Lower leg skin (tissue), 4 donors: Measurements from ENCODE around the gene NECTIN4. TPM values are rescaled to one million over a fixed set of nuclear protein-coding genes. Genes with fewer than 3 reads are reported as not detected.
"Not testable (repeated sequence)": the region's sequence is repeated elsewhere in the genome, so short reads cannot be mapped to it uniquely, and the experiment has no call there.

Source experiments
- DNase-seq, 2 donors: peaks; one replicate each; pipeline ENCODE4 v3.0.0-alpha.2; 2019; ENCODE audit warnings: low spot score in 2 of 2
- H3K4me3 ChIP-seq: fragments of 200-600 bp; sonication (generic); 2 replicates; pipeline ENCODE4 v1.5.1; 2017; ENCODE audit warnings: mild to moderate bottlenecking, low read depth; ENCODE audit not compliant: poor library complexity, severe bottlenecking
- POLR2A ChIP-seq, 2 donors: fragments of 450-650 bp; IDR thresholded peaks; one replicate each; pipeline ENCODE4 v1.6.1; 2016 to 2017; ENCODE audit warnings: antibody characterized with exemption in 2 of 2, mild to moderate bottlenecking in 1 of 2, moderate library complexity in 1 of 2
- WGBS, 2 donors: methylation state at CpG; one replicate each; pipeline ENCODE4 v1.1.5; 2018; 5-methylcytosine and 5-hydroxymethylcytosine counted together
- intact Hi-C: fragments of 100-400 bp; cut with DNase I; formaldehyde crosslinking; loops from one replicate; pipeline ENCODE4 v1.15.0; 2023; ENCODE audit warnings: low total_unique reads
- total RNA-seq, 4 donors: library from RNA; depleted of rRNA; stranded (reverse); fragments of >200 nt; gene quantifications; one replicate each; pipeline ENCODE4 v1.1.0, GENCODE V29; 2016
- TF ChIP-seq, protein P1 (sequence below), 3 donors: fragments of 450-650 bp; IDR thresholded peaks; one replicate each; pipeline ENCODE4 v1.5.1; 2016; ENCODE audit warnings: antibody characterized with exemption in 3 of 3, mild to moderate bottlenecking in 3 of 3, moderate library complexity in 2 of 3

The NECTIN4 gene
- total RNA-seq, 4 donors from 2014 or later, result 176 to 239 (median 208) TPM

DNA sequence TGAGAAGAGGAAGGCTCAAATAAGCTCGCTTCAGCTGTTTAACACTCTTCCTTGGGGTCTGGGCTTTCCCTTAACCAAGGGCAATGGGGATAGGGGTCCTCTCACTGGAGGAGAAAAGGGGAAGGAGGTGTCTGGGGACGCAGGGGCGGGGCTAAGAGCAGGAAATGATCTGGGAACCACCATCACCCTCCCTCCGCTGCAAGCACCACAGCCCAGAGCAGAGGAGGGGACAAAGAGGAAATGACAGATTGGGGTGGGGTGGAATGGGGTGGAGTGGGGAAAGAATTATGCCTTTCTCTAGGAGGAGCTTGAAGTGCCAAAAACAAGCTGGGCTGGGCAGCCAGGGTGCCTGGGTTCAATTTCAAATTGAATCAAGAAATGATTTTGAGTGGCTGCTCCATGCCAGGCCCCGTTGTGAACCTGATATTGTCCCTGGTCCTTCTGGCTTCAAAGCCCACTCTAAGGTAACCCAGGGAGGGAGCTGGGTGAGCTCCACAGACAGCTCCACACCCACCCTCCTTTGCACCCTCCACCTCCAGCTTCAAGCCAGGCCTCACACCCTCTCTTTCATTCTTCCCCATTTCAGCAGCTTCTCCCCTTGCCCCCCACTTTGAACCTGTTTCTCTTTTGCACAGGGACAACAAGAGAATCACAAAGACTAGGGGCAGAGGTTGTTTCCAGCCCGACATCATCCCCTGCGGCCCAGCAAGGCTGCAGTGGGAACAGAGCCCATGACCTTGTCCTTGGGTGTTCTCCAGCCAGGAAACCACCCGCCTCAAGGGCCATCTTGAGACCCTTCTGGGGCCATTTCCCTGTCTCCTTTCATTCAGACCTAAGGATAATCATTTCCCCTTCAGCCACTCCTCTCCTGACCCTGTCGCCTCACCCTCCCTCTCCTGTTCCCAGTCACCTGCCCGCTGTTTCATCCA, 20.8 kb downstream of the NECTIN4 start:
- intact Hi-C loops, result no loop called here
- no peak for TF ChIP-seq POLR2A (IDR thresholded peaks at IDR 0.05)
- TF ChIP-seq, protein P1, sequence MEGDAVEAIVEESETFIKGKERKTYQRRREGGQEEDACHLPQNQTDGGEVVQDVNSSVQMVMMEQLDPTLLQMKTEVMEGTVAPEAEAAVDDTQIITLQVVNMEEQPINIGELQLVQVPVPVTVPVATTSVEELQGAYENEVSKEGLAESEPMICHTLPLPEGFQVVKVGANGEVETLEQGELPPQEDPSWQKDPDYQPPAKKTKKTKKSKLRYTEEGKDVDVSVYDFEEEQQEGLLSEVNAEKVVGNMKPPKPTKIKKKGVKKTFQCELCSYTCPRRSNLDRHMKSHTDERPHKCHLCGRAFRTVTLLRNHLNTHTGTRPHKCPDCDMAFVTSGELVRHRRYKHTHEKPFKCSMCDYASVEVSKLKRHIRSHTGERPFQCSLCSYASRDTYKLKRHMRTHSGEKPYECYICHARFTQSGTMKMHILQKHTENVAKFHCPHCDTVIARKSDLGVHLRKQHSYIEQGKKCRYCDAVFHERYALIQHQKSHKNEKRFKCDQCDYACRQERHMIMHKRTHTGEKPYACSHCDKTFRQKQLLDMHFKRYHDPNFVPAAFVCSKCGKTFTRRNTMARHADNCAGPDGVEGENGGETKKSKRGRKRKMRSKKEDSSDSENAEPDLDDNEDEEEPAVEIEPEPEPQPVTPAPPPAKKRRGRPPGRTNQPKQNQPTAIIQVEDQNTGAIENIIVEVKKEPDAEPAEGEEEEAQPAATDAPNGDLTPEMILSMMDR (IDR thresholded peaks at IDR 0.05), result no peak

GRCh38 chr1:161066694-161067093, 22.7 kb downstream of the NECTIN4 start:
- H3K4me3 ChIP-seq, result no peak overlapping the region
- TF ChIP-seq POLR2A (IDR thresholded peaks at IDR 0.05), result no peak
- TF ChIP-seq, protein P1 (IDR thresholded peaks at IDR 0.05), result no peak
- intact Hi-C loops, result no loop called here
- WGBS, 2 donors, result 58 to 67% methylated on average over 3 of the region's 3 CpGs
- no peak for DNase-seq

More for the DNA sequence above, 20.8 kb downstream of the NECTIN4 start:
- H3K4me3 ChIP-seq, result peak overlapping the region; percentile 8
- WGBS, 2 donors, result 58 to 67% methylated on average over 10 of the region's 10 CpGs
- DNase-seq, result peak in 1 of 2 donors; percentile 89

DNA sequence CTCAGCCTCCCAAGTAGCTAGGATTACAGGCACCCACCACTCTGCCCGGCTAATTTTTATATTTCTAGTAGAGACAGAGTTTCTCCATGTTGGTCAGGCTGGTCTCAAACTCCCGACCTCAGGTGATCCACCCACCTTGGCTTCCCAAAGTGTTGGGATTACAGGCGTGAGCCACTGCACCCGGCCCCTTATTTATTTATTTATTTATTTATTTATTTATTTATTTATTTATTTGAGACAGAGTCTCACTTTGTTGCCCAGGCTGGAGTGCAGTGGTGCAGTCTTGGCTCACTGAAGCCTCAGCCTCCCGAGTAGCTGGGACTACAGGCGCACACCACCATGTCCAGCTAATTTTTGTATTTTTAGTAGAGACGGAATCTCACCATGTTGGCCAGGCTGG, 23.7 kb downstream of the NECTIN4 start:
- DNase-seq, H3K4me3 ChIP-seq, intact Hi-C loops: not testable (repeated sequence)
- 89 to 96% methylated on average over 6 to 7 of the region's 7 CpGs for WGBS, 2 donors

- intact Hi-C loops, DNase-seq, H3K4me3 ChIP-seq: not testable (repeated sequence)
- 67 to 69% methylated on average over 6 of the region's 6 CpGs for WGBS, 2 donors
These were observed 25.4 kb downstream of the NECTIN4 start for GRCh38 chr1:161063936-161064335.

DNA sequence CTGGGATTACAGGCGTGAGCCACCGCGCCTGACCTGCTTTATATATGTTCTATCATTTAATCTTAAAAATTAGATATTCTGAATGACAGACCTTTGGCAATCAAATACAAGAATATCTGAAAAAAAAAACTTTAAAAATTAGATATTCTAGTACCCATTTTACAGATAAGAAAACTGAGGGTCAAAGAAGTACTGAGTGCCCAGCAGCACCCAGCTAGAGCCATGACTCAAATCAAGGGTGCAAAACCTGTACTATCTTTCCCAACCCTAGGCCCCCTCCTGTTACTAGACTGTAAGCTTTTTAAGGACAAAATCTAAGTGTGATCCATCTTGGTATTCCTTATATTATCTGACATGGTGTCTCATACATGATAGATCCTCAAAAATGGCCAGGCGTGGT, 27.9 kb downstream of the NECTIN4 start:
- no peak for DNase-seq
- intact Hi-C loops, result no loop called here
- no peak for TF ChIP-seq POLR2A (IDR thresholded peaks at IDR 0.05)
- TF ChIP-seq, protein P1 (IDR thresholded peaks at IDR 0.05), result no peak
- WGBS, 2 donors, result 96% methylated on average over 4 of the region's 4 CpGs
- no peak overlapping the region for H3K4me3 ChIP-seq

DNA sequence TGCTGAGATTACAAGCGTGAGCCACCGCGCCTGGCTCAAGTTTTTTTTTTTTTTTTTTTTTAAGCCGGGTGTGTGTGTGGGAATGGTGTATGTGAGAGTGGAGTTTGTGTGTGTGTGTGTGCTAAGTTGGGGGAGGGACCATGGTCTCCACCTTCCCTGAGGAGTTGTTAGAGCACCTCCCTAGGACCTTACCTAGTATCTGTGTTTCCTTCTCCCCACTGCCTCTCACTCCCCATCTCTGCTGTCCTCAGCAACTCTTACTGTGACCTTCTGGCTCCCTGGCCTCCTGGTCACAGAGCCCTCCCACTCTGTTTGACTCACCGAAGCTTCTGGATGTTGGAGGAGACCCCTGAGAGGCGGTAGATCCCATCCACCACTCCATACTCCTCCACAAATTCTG, 30.1 kb downstream of the NECTIN4 start:
- WGBS, 2 donors, result 87 to 93% methylated on average over 6 of the region's 6 CpGs
- H3K4me3 ChIP-seq, result no peak overlapping the region
- intact Hi-C loops, result no loop called here
- no peak for DNase-seq
- no peak for TF ChIP-seq POLR2A (IDR thresholded peaks at IDR 0.05)
- TF ChIP-seq, protein P1 (IDR thresholded peaks at IDR 0.05), result no peak
